GM21381 (cell line): ENCODE measurements around the gene MORC2.

ENCODE experiments used
- ATAC-seq: cut with Tn5 transposase; IDR thresholded peaks from one replicate; pipeline ENCODE4 v1.9.1; 2021; ENCODE audit warnings: mild to moderate bottlenecking, moderate library complexity; ENCODE audit not compliant: unreplicated experiment

Gene MORC2

GRCh38 chr22:30949934-30950660 is 18.5 kb downstream of the MORC2 start:
- no peak for ATAC-seq

GRCh38 chr22:30948930-30949342 is 19.6 kb downstream of the MORC2 start:
- ATAC-seq, result no peak

- ATAC-seq, result no peak
Measured at GRCh38 chr22:30947816-30948454, 20.6 kb downstream of the MORC2 start.

- ATAC-seq, result no peak
Measured at GRCh38 chr22:30947173-30947815, 21.3 kb downstream of the MORC2 start.

- ATAC-seq, result no peak
Measured at GRCh38 chr22:30946354-30946753, 22.2 kb downstream of the MORC2 start.

GRCh38 chr22:30945653-30946052 is 22.9 kb downstream of the MORC2 start:
- no peak for ATAC-seq

GRCh38 chr22:30944986-30945385 is 23.6 kb downstream of the MORC2 start:
- ATAC-seq, result no peak

- ATAC-seq, result no peak
Measured at GRCh38 chr22:30943368-30943767, 25.2 kb downstream of the MORC2 start.

GRCh38 chr22:30941363-30941740 is 27.2 kb downstream of the MORC2 start:
- no peak for ATAC-seq

GRCh38 chr22:30940685-30941362 is 27.8 kb downstream of the MORC2 start:
- no peak for ATAC-seq

GRCh38 chr22:30934053-30934452 is 34.5 kb downstream of the MORC2 start:
- no peak for ATAC-seq

- ATAC-seq, result no peak
Measured at GRCh38 chr22:30933457-30933856, 35.1 kb downstream of the MORC2 start.

- ATAC-seq, result no peak
Measured at GRCh38 chr22:30932661-30933060, 35.9 kb downstream of the MORC2 start.

GRCh38 chr22:30931541-30932300 is 36.9 kb downstream of the MORC2 start:
- ATAC-seq, result no peak

GRCh38 chr22:30930228-30930627 is 38.3 kb downstream of the MORC2 start:
- ATAC-seq, result no peak

GRCh38 chr22:30928401-30928800 is 40.2 kb downstream of the MORC2 start:
- ATAC-seq, result no peak

GRCh38 chr22:30927806-30928205 is 40.8 kb downstream of the MORC2 start:
- ATAC-seq, result no peak

- ATAC-seq, result no peak
Measured at GRCh38 chr22:30926706-30927105, 41.9 kb downstream of the MORC2 start.

- no peak for ATAC-seq
Measured at GRCh38 chr22:30925667-30926066, 42.9 kb downstream of the MORC2 start.

- ATAC-seq, result no peak
Measured at GRCh38 chr22:30923168-30923900, 45.2 kb downstream of the MORC2 start.
